K562 (cell line): ENCODE measurements around the gene IRF6. TPM values are rescaled to one million over a fixed set of nuclear protein-coding genes. Genes with fewer than 3 reads are reported as not detected.

Source experiments
- ATAC-seq: fragments of 200-7000 bp; cut with Tn5 transposase; 3 replicates; pipeline ENCODE4 v1.9.1; 2020; ENCODE audit warnings: moderate library complexity
- BruUV-seq: library from RNA; stranded (reverse); fragments of 400-500 nt; replicated peaks from 2 replicates; lab custom pipeline; 2021; lab: Mats Ljungman, UMichigan
- CTCF ChIA-PET: fragments of 300-600 bp; formaldehyde crosslinking; extraction: SDS; loops from one replicate; lab custom pipeline; 2021; ENCODE audit warnings: low intra/inter-chr PET ratio; lab: Yijun Ruan, JAX
- POLR2A ChIA-PET: fragments of 300-600, 350-650 bp; sonication (Branson Sonifier 250); formaldehyde crosslinking; extraction: SDS; loops from one replicate; lab custom pipeline; 2021; ENCODE audit warnings: antibody characterized with exemption, inconsistent platforms; lab: Yijun Ruan, JAX
- DNase-seq, 4 experiments: peaks; one replicate each; pipeline versions ENCODE4 v3.0.0 to v3.0.0-alpha.2; 2011 to 2018; ENCODE audit warnings: low spot score in 3 of 4, mixed read lengths in 3 of 4; ENCODE audit errors: extremely low read depth in 1 of 4
- FAIRE-seq: peaks from 2 replicates; lab custom pipeline; 2011; peaks lifted over from hg19 to GRCh38; lab: Jason Lieb, UNC
- H2AFZ ChIP-seq: 2 replicates; pipeline ENCODE4 v1.6.0; 2011; ENCODE audit warnings: low read depth, low read length, control low read depth, inconsistent platforms
- H3K27ac ChIP-seq: fragments of 200-600 bp; 3 replicates; pipeline ENCODE4 v1.8.0; 2011; ENCODE audit warnings: low read depth, mild to moderate bottlenecking, control low read depth, inconsistent platforms, low read length, moderate library complexity, mixed read lengths; ENCODE audit errors: extremely low read depth
- H3K27me3 ChIP-seq, 2 experiments: fragments of 300-600 bp in 1 of 2; 2 replicates in 1 of 2; 3 replicates in 1 of 2; pipeline versions ENCODE4 v1.6.0 to v1.8.0; 2011; ENCODE audit warnings: inconsistent platforms in 2 of 2, low read length in 2 of 2, mild to moderate bottlenecking in 1 of 2, mixed read lengths in 1 of 2, moderate library complexity in 1 of 2; ENCODE audit not compliant: control insufficient read depth in 2 of 2, insufficient read depth in 2 of 2
- H3K36me3 ChIP-seq: fragments of 300-600 bp; 3 replicates; pipeline ENCODE4 v1.8.0; 2011; ENCODE audit warnings: mild to moderate bottlenecking, low read length, inconsistent platforms; ENCODE audit not compliant: control insufficient read depth, insufficient read depth
- H3K4me1 ChIP-seq, 2 experiments: fragments of 200-600 bp in 1 of 2; replicated peaks in 1 of 2; 2 replicates in 1 of 2; 3 replicates in 1 of 2; pipeline versions ENCODE4 v1.5.1 to v1.8.0; 2011; ENCODE audit warnings: inconsistent platforms in 2 of 2, low read length in 2 of 2, mild to moderate bottlenecking in 1 of 2, mixed read lengths in 1 of 2, moderate library complexity in 1 of 2; ENCODE audit not compliant: control insufficient read depth in 2 of 2, insufficient read depth in 2 of 2
- H3K4me2 ChIP-seq: 2 replicates; pipeline ENCODE4 v1.6.1; 2011; ENCODE audit warnings: low read length, control low read depth, inconsistent platforms, mixed read lengths; ENCODE audit not compliant: insufficient read depth
- H3K4me3 ChIP-seq: fragments of 200-600 bp; sonication (generic), shearing (Covaris generic); 2 replicates; pipeline ENCODE4 v1.5.1; 2016; ENCODE audit warnings: control low read depth, inconsistent platforms
- H3K79me2 ChIP-seq: fragments of 200-600 bp; 3 replicates; pipeline ENCODE4 v1.8.0; 2011; ENCODE audit warnings: low read length, inconsistent platforms; ENCODE audit not compliant: control insufficient read depth, insufficient read depth
- H3K9ac ChIP-seq, 2 experiments: 2 replicates each; pipeline versions ENCODE4 v1.6.0 to v1.6.1; 2011; ENCODE audit warnings: low read depth in 2 of 2, low read length in 2 of 2, control low read depth in 1 of 2, inconsistent platforms in 1 of 2, mild to moderate bottlenecking in 1 of 2, mixed read lengths in 1 of 2; ENCODE audit not compliant: insufficient read depth in 1 of 2
- H3K9me1 ChIP-seq: one replicate; pipeline ENCODE4 v1.6.0; 2011; ENCODE audit warnings: inconsistent platforms, mild to moderate bottlenecking, low read length, moderate library complexity; ENCODE audit not compliant: control insufficient read depth, insufficient read depth
- H3K9me3 ChIP-seq: replicated peaks from 2 replicates; pipeline ENCODE4 v1.5.1; 2011; ENCODE audit warnings: low read depth, low read length, inconsistent platforms; ENCODE audit not compliant: control insufficient read depth, insufficient read depth
- H4K20me1 ChIP-seq: replicated peaks from 2 replicates; pipeline ENCODE4 v1.6.1; 2011; ENCODE audit warnings: low read length, inconsistent platforms, mixed read lengths; ENCODE audit not compliant: control insufficient read depth, insufficient read depth
- CREB1 ChIP-seq, 2 experiments: sonication (generic) in 1 of 2; formaldehyde crosslinking in 1 of 2; IDR thresholded peaks; 2 replicates each; pipeline versions ENCODE4 v1.6.1 to v1.8.0; 2012 to 2022; ENCODE audit warnings: inconsistent platforms in 1 of 2, mild to moderate bottlenecking in 1 of 2, missing genetic modification reagents in 1 of 2, moderate library complexity in 1 of 2
- ERF ChIP-seq: fragments of 450-650 bp; formaldehyde crosslinking; IDR thresholded peaks from 2 replicates; pipeline ENCODE4 v1.4.0; 2020; ENCODE audit warnings: mild to moderate bottlenecking, mixed read lengths
- POLR2AphosphoS2 ChIP-seq: IDR thresholded peaks from 2 replicates; pipeline ENCODE4 v1.6.1; 2012; ENCODE audit warnings: low read length, improper control_type of control experiment
- SIN3A ChIP-seq, 2 experiments: fragments of 150-350 bp in 1 of 2; IDR thresholded peaks; 2 replicates each; pipeline ENCODE4 v1.6.1; 2011 to 2016; ENCODE audit warnings: borderline replicate concordance in 2 of 2, low read depth in 2 of 2, low read length in 2 of 2, mild to moderate bottlenecking in 2 of 2, moderate library complexity in 2 of 2; ENCODE audit not compliant: control insufficient read depth in 1 of 2
- TEAD2 ChIP-seq: fragments of 450-650 bp; IDR thresholded peaks from 2 replicates; pipeline ENCODE4 v1.6.1; 2016; ENCODE audit warnings: missing genetic modification characterization, control low read depth, missing compliant biosample characterization
- TEAD4 ChIP-seq, 2 experiments: sonication (generic) in 1 of 2; formaldehyde crosslinking in 1 of 2; IDR thresholded peaks; 2 replicates each; pipeline versions ENCODE4 v1.6.1 to v1.8.0; 2012 to 2022; ENCODE audit warnings: borderline replicate concordance in 1 of 2, inconsistent platforms in 1 of 2, low read length in 1 of 2, mild to moderate bottlenecking in 1 of 2, missing genetic modification reagents in 1 of 2
- TOE1 ChIP-seq, 2 experiments: fragments of 450-650 bp in 1 of 2; sonication (generic) in 1 of 2; formaldehyde crosslinking in 1 of 2; IDR thresholded peaks; 2 replicates each; pipeline versions ENCODE4 v1.7.1 to v1.8.0; 2016 to 2022; ENCODE audit warnings: borderline replicate concordance in 2 of 2, mild to moderate bottlenecking in 2 of 2, antibody characterized with exemption in 1 of 2, inconsistent platforms in 1 of 2, low read depth in 1 of 2, missing genetic modification reagents in 1 of 2, moderate library complexity in 1 of 2
- XRCC4 ChIP-seq: IDR thresholded peaks from one replicate; pipeline ENCODE4 v1.6.1; 2011; ENCODE audit not compliant: insufficient read depth, insufficient read length; ENCODE audit errors: extremely low read depth
- ZNF436 ChIP-seq: fragments of 250-450, 450-650 bp; sonication (Bioruptor Pico); formaldehyde crosslinking; IDR thresholded peaks from 2 replicates; pipeline ENCODE4 v1.7.0; 2020; ENCODE audit warnings: mild to moderate bottlenecking
- WGBS: fragments of 100-300 bp; shearing (Covaris generic); methylation state at CpG from one replicate; pipeline ENCODE4 v1.1.6; 2016; ENCODE audit warnings: low coverage, mixed read lengths; ENCODE audit not compliant: insufficient coverage; ENCODE audit errors: missing lambda C conversion rate; 5-methylcytosine and 5-hydroxymethylcytosine counted together
- in situ Hi-C: fragments of 300-500 bp; cut with MboI; formaldehyde crosslinking; loops from 4 replicates; pipeline ENCODE4 v1.15.0; 2018; ENCODE audit warnings: inconsistent platforms, mixed read lengths
- intact Hi-C: fragments of 100-400 bp; cut with micrococcal nuclease; formaldehyde crosslinking; loops from 2 replicates; pipeline ENCODE4 v1.14.2; 2022
- polyA plus RNA-seq, 8 experiments: library from polyadenylated mRNA; depleted of rRNA in 4 of 8; stranded (reverse) in 5 of 8; unstranded in 3 of 8; fragments of >200 nt; fragmentation: Nextera tagmentation in 2 of 8; fragmentation: Illumina TruSeq in 1 of 8; extraction: Ambion mirVana in 2 of 8; extraction: Trizol in 1 of 8; gene quantifications; 2 replicates each; pipeline versions ENCODE4 v1.2.1 to v1.2.3, GENCODE V29; 2011 to 2014; ENCODE audit warnings: inconsistent platforms in 1 of 8, missing spikeins in 1 of 8
- total RNA-seq, 7 experiments: library from RNA; depleted of rRNA in 6 of 7; stranded (reverse); fragments of >200 nt in 6 of 7; fragmentation: Illumina TruSeq in 2 of 7; extraction: Trizol in 2 of 7; gene quantifications; 2 replicates each; pipeline versions ENCODE4 v1.2.1 to v1.2.3, GENCODE V29; 2011 to 2021; ENCODE audit warnings: low replicate concordance in 1 of 7
- TF ChIP-seq, protein P1 (sequence below): IDR thresholded peaks from 2 replicates; pipeline ENCODE4 v1.6.1; 2012; ENCODE audit warnings: low read depth, low read length, improper control_type of control experiment, borderline replicate concordance
- TF ChIP-seq, protein P2 (sequence below): IDR thresholded peaks from 3 replicates; pipeline ENCODE4 v1.6.1; 2011; ENCODE audit warnings: borderline replicate concordance, mild to moderate bottlenecking, moderate library complexity; ENCODE audit not compliant: insufficient read length; ENCODE audit errors: extremely low read depth

The IRF6 gene
- total and polyA plus RNA-seq, 9 of the 15 experiments (the other 6 are each of a cell fraction or from before 2014, with no cell fraction given): 0.03 to 0.65 (median 0.17) TPM

DNA sequence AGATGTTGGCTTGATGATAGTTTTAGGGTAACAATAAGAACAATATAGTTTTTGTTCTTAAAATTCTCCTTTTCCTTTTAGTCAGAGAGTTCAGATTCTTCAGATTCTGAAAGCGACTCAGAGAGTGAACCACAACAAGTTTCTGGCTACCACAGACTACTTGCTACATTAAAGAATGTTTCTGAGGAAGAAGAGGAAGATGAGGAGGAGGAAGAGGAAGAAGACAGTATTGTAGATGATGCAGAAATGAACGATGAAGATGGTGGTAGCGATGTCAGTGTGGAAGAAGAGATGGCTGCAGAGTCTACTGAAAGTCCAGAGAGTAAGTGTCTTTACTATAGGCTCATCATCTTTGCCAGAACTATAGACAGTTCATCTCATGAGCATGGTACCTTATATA lies 24.8 kb upstream of the IRF6 start:
- DNase-seq (no peak), FAIRE-seq (no peak), ATAC-seq (no peak)
- H3K9me3 ChIP-seq: no peaks in the 10 kb centered on the region
- in situ Hi-C loops (no loop called here), intact Hi-C loops (no loop called here)
- peaks cover 59% of the 10 kb centered on the region for H3K36me3 ChIP-seq
- H3K9me1 ChIP-seq: peaks cover 2% of the 10 kb centered on the region
- H3K27ac ChIP-seq: no peak overlapping the region
- H3K4me1 ChIP-seq: peaks cover 3 to 17% of the 10 kb centered on the region in 2 experiments; a peak in 4 of 5 replicates
- BruUV-seq: no TSS peak
- H4K20me1 ChIP-seq: no peaks in the 10 kb centered on the region
- peaks cover 28% of the 10 kb centered on the region for H3K79me2 ChIP-seq
- H2AFZ ChIP-seq: no peak overlapping the region
- no peak overlapping the region for H3K9ac ChIP-seq
- ChIA-PET POLR2A (interaction anchor here (0.6 kb wide), 1 partner anchor 256 kb away, joined by 3 read pairs; no protein-coding TSS in a partner anchor), CTCF (no interaction called here)
- H3K4me2 ChIP-seq: no peak overlapping the region
- H3K27me3 ChIP-seq: no peaks in the 10 kb centered on the region
- WGBS: 87% methylated on average over 3 of the region's 3 CpGs
- H3K4me3 ChIP-seq: no peak overlapping the region
- TF ChIP-seq ZNF436 (CRISPR knock-in tag) (no peak), TOE1 (IDR thresholded peaks at IDR 0.05; ENCODE audit: borderline replicate concordance) (no peak), TOE1 (CRISPR knock-in tag; IDR thresholded peaks at IDR 0.05; ENCODE audit: borderline replicate concordance, low read depth) (no peak), TEAD2 (tag) (no peak), SIN3A (IDR thresholded peaks at IDR 0.05; ENCODE audit: borderline replicate concordance in 2 of 2, control insufficient read depth in 1 of 2, low read depth in 2 of 2, low read length in 2 of 2) (no peak), TEAD4 (IDR thresholded peaks at IDR 0.05; ENCODE audit: low read length) (no peak), TEAD4 (CRISPR knock-in tag; IDR thresholded peaks at IDR 0.05; ENCODE audit: borderline replicate concordance) (no peak), POLR2AphosphoS2 (no peak), XRCC4 (no peak), CREB1 (IDR thresholded peaks at IDR 0.05) (no peak), CREB1 (CRISPR knock-in tag; IDR thresholded peaks at IDR 0.05) (no peak), ERF (CRISPR knock-in tag) (no peak)
- TF ChIP-seq, protein P1, sequence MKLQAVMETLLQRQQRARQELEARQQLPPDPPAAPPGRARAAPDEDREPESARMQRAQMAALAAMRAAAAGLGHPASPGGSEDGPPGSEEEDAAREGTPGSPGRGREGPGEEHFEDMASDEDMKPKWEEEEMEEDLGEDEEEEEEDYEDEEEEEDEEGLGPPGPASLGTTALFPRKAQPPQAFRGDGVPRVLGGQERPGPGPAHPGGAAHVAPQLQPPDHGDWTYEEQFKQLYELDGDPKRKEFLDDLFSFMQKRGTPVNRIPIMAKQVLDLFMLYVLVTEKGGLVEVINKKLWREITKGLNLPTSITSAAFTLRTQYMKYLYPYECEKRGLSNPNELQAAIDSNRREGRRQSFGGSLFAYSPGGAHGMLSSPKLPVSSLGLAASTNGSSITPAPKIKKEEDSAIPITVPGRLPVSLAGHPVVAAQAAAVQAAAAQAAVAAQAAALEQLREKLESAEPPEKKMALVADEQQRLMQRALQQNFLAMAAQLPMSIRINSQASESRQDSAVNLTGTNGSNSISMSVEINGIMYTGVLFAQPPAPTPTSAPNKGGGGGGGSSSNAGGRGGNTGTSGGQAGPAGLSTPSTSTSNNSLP: no peak
- TF ChIP-seq, protein P2, sequence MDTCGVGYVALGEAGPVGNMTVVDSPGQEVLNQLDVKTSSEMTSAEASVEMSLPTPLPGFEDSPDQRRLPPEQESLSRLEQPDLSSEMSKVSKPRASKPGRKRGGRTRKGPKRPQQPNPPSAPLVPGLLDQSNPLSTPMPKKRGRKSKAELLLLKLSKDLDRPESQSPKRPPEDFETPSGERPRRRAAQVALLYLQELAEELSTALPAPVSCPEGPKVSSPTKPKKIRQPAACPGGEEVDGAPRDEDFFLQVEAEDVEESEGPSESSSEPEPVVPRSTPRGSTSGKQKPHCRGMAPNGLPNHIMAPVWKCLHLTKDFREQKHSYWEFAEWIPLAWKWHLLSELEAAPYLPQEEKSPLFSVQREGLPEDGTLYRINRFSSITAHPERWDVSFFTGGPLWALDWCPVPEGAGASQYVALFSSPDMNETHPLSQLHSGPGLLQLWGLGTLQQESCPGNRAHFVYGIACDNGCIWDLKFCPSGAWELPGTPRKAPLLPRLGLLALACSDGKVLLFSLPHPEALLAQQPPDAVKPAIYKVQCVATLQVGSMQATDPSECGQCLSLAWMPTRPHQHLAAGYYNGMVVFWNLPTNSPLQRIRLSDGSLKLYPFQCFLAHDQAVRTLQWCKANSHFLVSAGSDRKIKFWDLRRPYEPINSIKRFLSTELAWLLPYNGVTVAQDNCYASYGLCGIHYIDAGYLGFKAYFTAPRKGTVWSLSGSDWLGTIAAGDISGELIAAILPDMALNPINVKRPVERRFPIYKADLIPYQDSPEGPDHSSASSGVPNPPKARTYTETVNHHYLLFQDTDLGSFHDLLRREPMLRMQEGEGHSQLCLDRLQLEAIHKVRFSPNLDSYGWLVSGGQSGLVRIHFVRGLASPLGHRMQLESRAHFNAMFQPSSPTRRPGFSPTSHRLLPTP: no peak
